HG03571 (cell line): ENCODE measurements around the gene HPSE.
"Not testable (repeated sequence)": the region's sequence is repeated elsewhere in the genome, so short reads cannot be mapped to it uniquely, and the experiment has no call there.

ENCODE experiments used
- ATAC-seq: cut with Tn5 transposase; IDR thresholded peaks from one replicate; pipeline ENCODE4 v1.9.1; 2021; ENCODE audit not compliant: unreplicated experiment

Gene HPSE

GRCh38 chr4:83284193-83285054 lies 50.2 kb downstream of the HPSE start, which contains the start of gene COQ2:
Gene COQ2, minus strand, starts transcription at chr4:83284798. Its CDS starts 34 bp downstream, at chr4:83284764.
- ATAC-seq = peak; percentile 86

GRCh38 chr4:83283181-83283580 lies 51.5 kb downstream of the HPSE start:
- no peak for ATAC-seq

GRCh38 chr4:83282049-83282535 lies 52.6 kb downstream of the HPSE start:
- ATAC-seq = no peak

GRCh38 chr4:83281307-83281706 lies 53.3 kb downstream of the HPSE start:
- no peak for ATAC-seq

- ATAC-seq = peak; percentile 60
These were observed 58.2 kb downstream of the HPSE start for GRCh38 chr4:83276299-83277040.

- not testable (repeated sequence) for ATAC-seq
These were observed 60.7 kb downstream of the HPSE start for GRCh38 chr4:83273926-83274325.

GRCh38 chr4:83272900-83273299 lies 61.7 kb downstream of the HPSE start:
- peak; percentile 81 for ATAC-seq

GRCh38 chr4:83269256-83269655 lies 65.4 kb downstream of the HPSE start:
- no peak for ATAC-seq

- ATAC-seq = no peak
These were observed 66.2 kb downstream of the HPSE start for GRCh38 chr4:83268491-83268890.

- ATAC-seq = no peak
These were observed 66.7 kb downstream of the HPSE start for GRCh38 chr4:83267830-83268475.

- ATAC-seq = no peak
These were observed 67.4 kb downstream of the HPSE start for GRCh38 chr4:83267121-83267829.

GRCh38 chr4:83266689-83267088 lies 68.0 kb downstream of the HPSE start:
- peak; percentile 64 for ATAC-seq

- ATAC-seq = no peak
These were observed 71.5 kb downstream of the HPSE start for GRCh38 chr4:83263106-83263505.

GRCh38 chr4:83262682-83263081 lies 72.0 kb downstream of the HPSE start:
- no peak for ATAC-seq

- ATAC-seq = no peak
These were observed 73.3 kb downstream of the HPSE start for GRCh38 chr4:83261307-83261706.

GRCh38 chr4:83259586-83259985 lies 75.1 kb downstream of the HPSE start:
- ATAC-seq = no peak

GRCh38 chr4:83258461-83258860 lies 76.2 kb downstream of the HPSE start:
- no peak for ATAC-seq

GRCh38 chr4:83257811-83258210 lies 76.8 kb downstream of the HPSE start:
- ATAC-seq = no peak

- ATAC-seq = no peak
These were observed 79.1 kb downstream of the HPSE start for GRCh38 chr4:83255584-83255983.

- no peak for ATAC-seq
These were observed 81.8 kb downstream of the HPSE start for GRCh38 chr4:83252782-83253405.
